AG04450 (cell line): ENCODE results near the gene DNAJC1. TPM values are rescaled to one million over a fixed set of nuclear protein-coding genes. Genes with fewer than 3 reads are reported as not detected.
"Not testable (repeated sequence)": the region's sequence is repeated elsewhere in the genome, so short reads cannot be mapped to it uniquely, and the experiment has no call there.

Source experiments
- CTCF ChIA-PET: fragments of 300-600, 350-600 bp; formaldehyde crosslinking; extraction: SDS; loops from one replicate; lab custom pipeline; 2022; ENCODE audit warnings: antibody characterized with exemption, inconsistent platforms; lab: Charles Lee
- POLR2A ChIA-PET: fragments of 350-600 bp; formaldehyde crosslinking; extraction: SDS; loops from one replicate; lab custom pipeline; 2021; ENCODE audit warnings: antibody characterized with exemption, inconsistent platforms; lab: Yijun Ruan, JAX
- DNase-seq: peaks from one replicate; pipeline ENCODE4 v3.0.0-alpha.2; 2011; ENCODE audit warnings: low read depth, low spot score
- H3K27ac ChIP-seq: one replicate; pipeline ENCODE4 v1.5.1; 2012; ENCODE audit warnings: low read depth, low read length, control low read depth
- H3K27me3 ChIP-seq: one replicate; pipeline ENCODE4 v1.6.0; 2012; ENCODE audit warnings: low read length; ENCODE audit not compliant: control insufficient read depth, insufficient read depth
- H3K4me3 ChIP-seq: 2 replicates; pipeline ENCODE4 v1.5.1; 2011; ENCODE audit warnings: mild to moderate bottlenecking, low read depth, low read length, control low read depth
- H3K9me3 ChIP-seq: 2 replicates; pipeline ENCODE4 v1.5.1; 2012; ENCODE audit warnings: low read length; ENCODE audit not compliant: control insufficient read depth, insufficient read depth
- polyA plus RNA-seq: library from polyadenylated mRNA; depleted of rRNA; stranded (reverse); fragments of >200 nt; gene quantifications from 2 replicates; pipeline ENCODE4 v1.2.3, GENCODE V29; 2011
- TF ChIP-seq, protein P1 (sequence below): IDR thresholded peaks from 2 replicates; pipeline ENCODE4 v1.5.1; 2011; ENCODE audit warnings: low read depth, low read length, control low read depth, inconsistent platforms

Gene DNAJC1
- polyA plus RNA-seq, 1 experiment, result 21.5 TPM

DNA sequence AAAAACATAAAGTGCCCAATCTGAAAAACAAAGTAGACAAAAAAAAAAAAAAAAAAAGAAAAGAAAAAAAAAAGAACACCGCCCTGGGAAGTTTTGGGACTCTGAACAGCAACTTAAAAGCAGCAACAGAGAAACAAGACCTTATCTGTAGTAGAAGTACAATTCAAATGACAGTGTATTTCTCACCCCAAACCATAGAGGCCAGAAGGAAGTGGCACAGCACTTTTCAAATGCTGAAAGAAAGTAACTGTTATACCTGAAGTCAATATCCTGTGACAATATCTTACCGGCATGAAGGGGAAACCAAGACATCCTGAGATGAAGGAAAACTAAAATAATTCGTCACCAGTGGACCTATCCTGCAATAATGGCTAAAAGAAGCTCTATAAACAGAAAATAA, 112.1 kb downstream of the DNAJC1 start:
- CTCF ChIA-PET, result no interaction called here

DNA sequence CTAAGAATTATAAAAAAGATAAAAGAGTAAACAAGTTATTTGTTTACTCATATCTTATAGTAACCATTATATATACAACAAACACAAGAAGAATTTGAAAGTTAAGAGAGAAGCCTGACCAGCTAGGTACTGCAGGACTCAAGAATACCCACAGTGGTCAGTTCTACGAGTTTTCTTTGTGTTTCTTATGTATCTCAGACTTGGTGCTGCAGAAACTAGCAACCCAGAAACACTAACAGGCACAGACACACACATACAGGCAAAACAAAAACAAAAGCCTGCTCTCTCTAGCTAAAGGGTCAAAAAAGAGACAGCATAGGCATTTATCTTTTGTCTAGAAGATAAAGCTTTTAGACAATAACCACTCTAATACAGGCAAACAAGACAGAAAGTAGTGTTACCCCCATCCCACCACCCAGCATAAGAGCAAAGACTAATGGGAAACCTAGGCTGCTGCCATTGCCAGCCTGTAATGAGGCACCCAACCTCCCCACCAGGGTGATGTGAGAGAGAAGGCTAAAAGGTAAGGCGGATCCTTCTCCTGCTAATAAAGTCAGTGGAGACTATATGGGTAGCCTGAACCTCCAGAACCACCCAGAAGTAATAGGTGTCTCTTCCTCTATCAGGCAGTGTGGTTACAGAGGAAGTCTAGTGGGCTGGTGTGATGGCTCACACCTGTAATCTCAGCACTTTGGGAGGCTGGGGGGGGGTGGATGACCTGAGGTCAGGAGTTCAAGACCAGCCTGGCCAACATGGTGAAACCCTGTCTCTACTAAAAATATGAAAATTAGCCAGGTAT, 113.9 kb downstream of the DNAJC1 start:
- Histone ChIP-seq H3K27me3 (no peaks in the 10 kb centered on the region), H3K9me3 (peaks cover 4% of the 10 kb centered on the region), H3K4me3 (no peak overlapping the region), H3K27ac (no peak overlapping the region)
- POLR2A ChIA-PET, result no interaction called here
- TF ChIP-seq, protein P1, sequence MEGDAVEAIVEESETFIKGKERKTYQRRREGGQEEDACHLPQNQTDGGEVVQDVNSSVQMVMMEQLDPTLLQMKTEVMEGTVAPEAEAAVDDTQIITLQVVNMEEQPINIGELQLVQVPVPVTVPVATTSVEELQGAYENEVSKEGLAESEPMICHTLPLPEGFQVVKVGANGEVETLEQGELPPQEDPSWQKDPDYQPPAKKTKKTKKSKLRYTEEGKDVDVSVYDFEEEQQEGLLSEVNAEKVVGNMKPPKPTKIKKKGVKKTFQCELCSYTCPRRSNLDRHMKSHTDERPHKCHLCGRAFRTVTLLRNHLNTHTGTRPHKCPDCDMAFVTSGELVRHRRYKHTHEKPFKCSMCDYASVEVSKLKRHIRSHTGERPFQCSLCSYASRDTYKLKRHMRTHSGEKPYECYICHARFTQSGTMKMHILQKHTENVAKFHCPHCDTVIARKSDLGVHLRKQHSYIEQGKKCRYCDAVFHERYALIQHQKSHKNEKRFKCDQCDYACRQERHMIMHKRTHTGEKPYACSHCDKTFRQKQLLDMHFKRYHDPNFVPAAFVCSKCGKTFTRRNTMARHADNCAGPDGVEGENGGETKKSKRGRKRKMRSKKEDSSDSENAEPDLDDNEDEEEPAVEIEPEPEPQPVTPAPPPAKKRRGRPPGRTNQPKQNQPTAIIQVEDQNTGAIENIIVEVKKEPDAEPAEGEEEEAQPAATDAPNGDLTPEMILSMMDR, result no peak
- CTCF ChIA-PET, result no interaction called here
- DNase-seq, result no peak

More for the DNA sequence above, 112.1 kb downstream of the DNAJC1 start:
- H3K27ac ChIP-seq, result no peak overlapping the region
- POLR2A ChIA-PET, result no interaction called here
- TF ChIP-seq, protein P1, result no peak
- H3K4me3 ChIP-seq, result no peak overlapping the region
- H3K9me3 ChIP-seq, result peaks cover 4% of the 10 kb centered on the region
- DNase-seq, result no peak
- no peaks in the 10 kb centered on the region for H3K27me3 ChIP-seq

DNA sequence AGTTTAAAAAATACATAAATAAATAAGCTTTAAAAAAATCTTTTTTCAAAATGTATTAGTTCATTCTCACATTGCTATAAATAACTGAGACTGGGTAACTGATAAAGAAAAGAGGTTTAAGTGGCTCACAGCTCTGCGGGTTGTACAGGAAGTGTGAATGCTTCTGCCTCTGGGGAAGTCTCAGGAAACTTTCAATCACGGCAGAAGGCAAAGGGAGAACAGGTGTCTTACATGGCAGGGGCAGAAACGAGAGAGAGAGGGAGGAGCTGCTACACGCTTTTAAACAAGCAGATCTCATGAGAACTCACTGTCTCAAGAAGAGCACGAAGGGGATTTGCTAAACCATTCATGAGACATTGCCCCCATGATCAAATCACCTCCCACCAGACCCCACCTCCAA, 114.6 kb downstream of the DNAJC1 start:
- peaks cover 4% of the 10 kb centered on the region for H3K9me3 ChIP-seq
- H3K27me3 ChIP-seq, result no peaks in the 10 kb centered on the region
- no peak overlapping the region for H3K4me3 ChIP-seq
- DNase-seq, result no peak
- TF ChIP-seq, protein P1, result no peak
- ChIA-PET POLR2A (no interaction called here), CTCF (interaction anchor here (1.6 kb wide), 1 partner anchor 65 kb away, joined by 3 read pairs; no protein-coding TSS in a partner anchor)
- no peak overlapping the region for H3K27ac ChIP-seq

DNA sequence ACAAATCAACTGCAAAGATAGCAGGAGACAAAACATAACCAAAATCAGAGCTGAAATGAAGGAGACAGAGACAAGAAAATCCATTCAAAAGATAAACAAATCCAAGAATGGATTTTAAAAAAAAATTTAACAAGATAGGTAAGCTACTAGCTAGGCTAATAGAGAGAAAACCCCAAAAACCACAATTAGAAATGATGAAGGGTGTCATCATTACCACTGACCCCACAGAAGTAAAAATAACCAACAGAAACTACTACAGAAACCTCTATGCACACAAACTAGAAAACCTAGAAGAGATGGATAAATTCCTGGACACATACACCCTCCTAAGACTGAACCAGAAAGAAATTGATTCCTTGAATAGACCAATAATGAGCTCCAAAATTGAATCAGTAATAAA, 117.6 kb downstream of the DNAJC1 start:
- H3K27me3 ChIP-seq, result no peaks in the 10 kb centered on the region
- TF ChIP-seq, protein P1, result no peak
- no peak for DNase-seq
- no peak overlapping the region for H3K27ac ChIP-seq
- ChIA-PET CTCF (no interaction called here), POLR2A (no interaction called here)
- H3K9me3 ChIP-seq, result no peaks in the 10 kb centered on the region
- no peak overlapping the region for H3K4me3 ChIP-seq

DNA sequence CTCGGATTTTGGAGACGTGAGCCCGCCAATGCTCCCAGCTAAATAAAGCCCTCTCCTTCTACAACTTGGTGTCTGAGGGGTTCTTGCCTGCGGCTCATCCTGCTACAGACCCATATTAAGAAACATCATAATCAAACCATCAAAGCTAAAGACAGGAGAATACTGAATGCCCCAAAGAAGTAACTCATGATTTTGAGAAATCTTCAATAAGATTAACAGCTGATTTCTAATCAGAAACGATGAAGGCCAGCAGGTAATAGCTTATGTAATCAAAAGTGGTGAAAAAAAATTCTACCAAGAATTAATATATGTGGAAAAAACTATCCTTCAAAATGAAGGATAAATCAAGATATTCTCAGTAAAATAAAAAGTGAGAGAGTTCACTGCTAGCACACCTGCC, 130.3 kb downstream of the DNAJC1 start:
- no peaks in the 10 kb centered on the region for H3K9me3 ChIP-seq
- no peaks in the 10 kb centered on the region for H3K27me3 ChIP-seq
- POLR2A ChIA-PET, result no interaction called here
- CTCF ChIA-PET, result no interaction called here
- no peak overlapping the region for H3K27ac ChIP-seq
- TF ChIP-seq, protein P1, result no peak
- DNase-seq, result no peak
- H3K4me3 ChIP-seq, result no peak overlapping the region

DNA sequence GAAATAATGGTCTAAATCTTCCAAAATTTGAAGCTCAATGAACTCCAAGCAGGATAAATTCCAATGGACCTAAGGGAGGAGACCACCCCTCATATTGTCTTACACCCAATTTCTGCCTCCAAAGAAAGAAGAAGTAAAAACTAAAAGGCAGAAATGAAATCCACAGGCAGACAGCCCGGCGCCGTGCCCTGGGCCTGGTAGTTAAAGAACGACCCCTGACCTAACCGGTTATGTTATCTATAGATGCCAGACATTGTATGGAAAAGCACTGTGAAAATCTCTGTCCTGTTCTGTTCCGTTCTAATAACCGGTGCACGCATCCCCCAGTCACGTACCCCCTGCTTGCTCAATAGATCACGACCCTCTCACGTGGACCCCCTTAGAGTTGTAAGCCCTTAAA, 130.8 kb downstream of the DNAJC1 start:
- DNase-seq, CTCF ChIA-PET: not testable (repeated sequence)

More for the DNA sequence above, 130.8 kb downstream of the DNAJC1 start:
- H3K27me3 ChIP-seq, H3K9me3 ChIP-seq, POLR2A ChIA-PET, H3K4me3 ChIP-seq, H3K27ac ChIP-seq: not testable (repeated sequence)
